ENCODE results near the gene RPS24. TPM values are rescaled to one million over a fixed set of nuclear protein-coding genes. Genes with fewer than 3 reads are reported as not detected.

Gene RPS24
- total and polyA plus RNA-seq, 9 of the 15 experiments (the other 6 are each of a cell fraction or from before 2014, with no cell fraction given), result 1,947 to 7,307 (median 5,944) TPM

GRCh38 chr10:78033637-78034470 lies at the start of gene RPS24 (continued):
- TF ChIP-seq FOXP4 (CRISPR knock-in tag; IDR thresholded peaks at IDR 0.05; ENCODE audit: borderline replicate concordance), result no peak
- TF ChIP-seq MXI1 (IDR thresholded peaks at IDR 0.05; ENCODE audit: low read depth, low read length), result peak; percentile 83
- TF ChIP-seq MED1 (CRISPR knock-in tag; IDR thresholded peaks at IDR 0.05; ENCODE audit: borderline replicate concordance), result no peak; the same call in 1 of the 2 replicates
- no peak for TF ChIP-seq ZNF551 (CRISPR knock-in tag; IDR thresholded peaks at IDR 0.05)
- peak in 1 of 2 experiments; percentile 81; a peak in 1 of 4 replicates for TF ChIP-seq MLX (CRISPR knock-in tag; conservative IDR thresholded peaks at IDR 0.05)
- TF ChIP-seq KAT8 (IDR thresholded peaks at IDR 0.05; ENCODE audit: low read depth), result no peak
- no peak for TF ChIP-seq POU5F1 (IDR thresholded peaks at IDR 0.05; ENCODE audit: borderline replicate concordance, low read depth, low read length, partially characterized antibody)
- peak; percentile 72 for TF ChIP-seq MBD2 (IDR thresholded peaks at IDR 0.05; ENCODE audit: borderline replicate concordance, low read depth)
- peak; percentile 54; the same call in 1 of the 2 replicates for TF ChIP-seq THRB (CRISPR knock-in tag; conservative IDR thresholded peaks at IDR 0.05)
- TF ChIP-seq ZNF77 (CRISPR knock-in tag; IDR thresholded peaks at IDR 0.05), result no peak
- TF ChIP-seq KLF13 (tag; IDR thresholded peaks at IDR 0.05; ENCODE audit: borderline replicate concordance, low read depth), result peak; percentile 79; the same call in 1 of the 2 replicates
- TF ChIP-seq POLR3G (IDR thresholded peaks at IDR 0.05; ENCODE audit: extremely low read depth, insufficient read length, insufficient replicate concordance), result no peak
- no peak for TF ChIP-seq STAG1 (CRISPR knock-in tag; IDR thresholded peaks at IDR 0.05; ENCODE audit: borderline replicate concordance)
- no peak for TF ChIP-seq SRSF7 (optimal IDR thresholded peaks at IDR 0.05; ENCODE audit: low read depth, low read length)
- no peak for TF ChIP-seq ZNF780A (CRISPR knock-in tag; IDR thresholded peaks at IDR 0.05)
- TF ChIP-seq ZNF324 (CRISPR knock-in tag; IDR thresholded peaks at IDR 0.05), result no peak
- TF ChIP-seq ZNF24 (IDR thresholded peaks at IDR 0.05), result no peak
- TF ChIP-seq MXD1 (CRISPR knock-in tag; IDR thresholded peaks at IDR 0.05; ENCODE audit: borderline replicate concordance, poor library complexity, severe bottlenecking), result peak; percentile 70
- no peak for TF ChIP-seq MAFF (IDR thresholded peaks at IDR 0.05; ENCODE audit: low read length)
- no peak for TF ChIP-seq CBX2 (IDR thresholded peaks at IDR 0.05; ENCODE audit: insufficient read depth, low read length, poor library complexity, severe bottlenecking)
- TF ChIP-seq ZNF507 (tag; conservative IDR thresholded peaks at IDR 0.05), result no peak
- TF ChIP-seq HDAC3 (IDR thresholded peaks at IDR 0.05; ENCODE audit: borderline replicate concordance, partially characterized antibody), result no peak
- TF ChIP-seq NFIX (CRISPR knock-in tag; IDR thresholded peaks at IDR 0.05; ENCODE audit: low read depth), result no peak
- TF ChIP-seq ZFP1 (CRISPR knock-in tag; IDR thresholded peaks at IDR 0.05), result no peak

Data from K562 (cell line).